AG04449 (cell line): Measurements from ENCODE around the gene ARID3A.

Source experiments
- CTCF ChIA-PET: fragments of 350-600 bp; formaldehyde crosslinking; extraction: SDS; loops from one replicate; lab custom pipeline; 2021; ENCODE audit warnings: antibody characterized with exemption; lab: Yijun Ruan, JAX
- POLR2A ChIA-PET: fragments of 400-600, 350-600 bp; formaldehyde crosslinking; extraction: SDS; loops from one replicate; lab custom pipeline; 2020; ENCODE audit warnings: antibody characterized with exemption, inconsistent platforms; lab: Yijun Ruan, JAX
- DNase-seq: peaks from one replicate; pipeline ENCODE4 v3.0.0-alpha.2; 2010; ENCODE audit warnings: low read depth, low spot score
- H3K4me3 ChIP-seq: 2 replicates; pipeline ENCODE4 v1.5.1; 2011; ENCODE audit warnings: low read depth, mild to moderate bottlenecking, control low read depth, low read length
- CTCF ChIP-seq: IDR thresholded peaks from one replicate; pipeline ENCODE4 v1.5.1; 2011; ENCODE audit warnings: mild to moderate bottlenecking, moderate library complexity, low read length, control low read depth, inconsistent platforms; ENCODE audit not compliant: insufficient read depth; ENCODE audit errors: missing control alignments

Gene ARID3A

GRCh38 chr19:927351-927779 lies 1.5 kb downstream of the ARID3A start:
- H3K4me3 ChIP-seq = peak overlapping the region; percentile 85
- DNase-seq = no peak
- CTCF ChIA-PET = interaction anchor here (1.5 kb wide), 2 partner anchors 43 to 56 kb away, joined by 4 to 11 read pairs; partner anchors contain the start of gene WDR18
- no peak for TF ChIP-seq CTCF
- POLR2A ChIA-PET = interaction anchor here (1.0 kb wide), 1 partner anchor 58 kb away, joined by 3 read pairs; no protein-coding TSS in a partner anchor

GRCh38 chr19:927780-928401 lies 2.1 kb downstream of the ARID3A start:
- H3K4me3 ChIP-seq = peak overlapping the region; percentile 85
- no peak for TF ChIP-seq CTCF
- ChIA-PET CTCF (interaction anchor here (1.5 kb wide), 2 partner anchors 43 to 56 kb away, joined by 4 to 11 read pairs; partner anchors contain the start of gene WDR18), POLR2A (interaction anchor here (1.0 kb wide), 1 partner anchor 57 kb away, joined by 3 read pairs; no protein-coding TSS in a partner anchor)
- no peak for DNase-seq

GRCh38 chr19:928471-929202 lies 2.8 kb downstream of the ARID3A start:
- no peak overlapping the region; the same call in 1 of the 2 replicates for H3K4me3 ChIP-seq
- no peak for DNase-seq
- CTCF ChIA-PET = interaction anchor here (1.5 kb wide), 2 partner anchors 42 to 55 kb away, joined by 4 to 11 read pairs; partner anchors contain the start of gene WDR18
- no peak for TF ChIP-seq CTCF
- POLR2A ChIA-PET = no interaction called here

- no peak for TF ChIP-seq CTCF
- no peak for DNase-seq
- ChIA-PET POLR2A (no interaction called here), CTCF (no interaction called here)
- H3K4me3 ChIP-seq = no peak overlapping the region
Observed at GRCh38 chr19:929203-929890, 3.5 kb downstream of the ARID3A start.

GRCh38 chr19:929891-930258 lies 4.0 kb downstream of the ARID3A start:
- TF ChIP-seq CTCF = no peak
- POLR2A ChIA-PET = no interaction called here
- no peak overlapping the region for H3K4me3 ChIP-seq
- CTCF ChIA-PET = interaction anchor here (0.7 kb wide), 1 partner anchor 309 kb away, joined by 3 read pairs; no protein-coding TSS in a partner anchor
- DNase-seq = no peak
